Activated T-cell treated with anti-CD3 and anti-CD28 coated beads for 1 hour (primary cell): ENCODE data around the gene HACL1.

Source experiments
- DNase-seq: peaks from one replicate; pipeline ENCODE4 v3.0.0-alpha.2; 2020; ENCODE audit warnings: low read depth

HACL1 gene

GRCh38 chr3:15601399-15602145 is at the start of gene HACL1, which contains the start of gene BTD:
HACL1 (minus strand) TSS chr3:15601569; CDS start chr3:15601463, 106 bp downstream.
BTD (plus strand) TSS chr3:15601745; CDS start chr3:15635440, 33,695 bp downstream.
- DNase-seq, result peak; percentile 98

DNA sequence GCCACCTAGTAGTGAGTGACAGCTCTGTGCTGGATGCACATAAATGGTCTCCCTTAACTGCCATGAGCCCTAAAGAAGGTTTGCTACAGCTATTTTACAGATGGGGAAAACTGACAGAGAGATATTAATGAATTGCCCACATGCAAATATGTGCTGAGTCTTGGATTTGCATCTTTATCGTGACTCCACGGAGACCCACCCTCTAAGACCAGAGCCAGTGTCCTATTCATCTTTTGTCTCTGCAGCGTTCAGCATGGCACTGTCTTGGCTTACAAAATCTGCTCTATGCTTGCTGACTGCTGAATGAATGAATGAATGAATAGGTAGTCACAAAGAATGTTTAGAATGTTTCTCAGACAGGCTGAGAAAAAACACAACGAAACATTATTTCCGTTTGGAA is 48.5 kb upstream of the HACL1 start:
- no peak for DNase-seq

DNA sequence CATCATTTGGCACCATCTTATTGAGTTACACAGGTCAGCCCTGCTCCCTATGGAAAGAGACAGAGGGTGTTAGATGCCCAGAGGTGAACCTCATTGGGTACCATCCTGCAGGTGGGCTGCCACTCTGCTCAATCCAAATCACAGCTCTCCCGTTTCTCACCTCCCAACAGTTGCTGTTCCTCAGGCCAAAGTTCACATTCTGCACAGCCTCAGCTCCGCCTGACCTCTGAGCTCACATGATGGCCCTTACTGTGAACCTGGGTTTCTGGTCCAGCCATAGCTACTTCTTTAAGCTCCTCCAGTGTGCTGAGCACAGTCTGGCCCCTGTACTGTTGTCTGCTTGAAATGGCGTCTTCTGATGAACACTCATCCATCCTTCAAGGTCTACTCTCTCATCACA is 48.0 kb upstream of the HACL1 start:
- DNase-seq, result no peak

GRCh38 chr3:15647611-15648167 is 46.3 kb upstream of the HACL1 start:
- peak; percentile 16 for DNase-seq

DNA sequence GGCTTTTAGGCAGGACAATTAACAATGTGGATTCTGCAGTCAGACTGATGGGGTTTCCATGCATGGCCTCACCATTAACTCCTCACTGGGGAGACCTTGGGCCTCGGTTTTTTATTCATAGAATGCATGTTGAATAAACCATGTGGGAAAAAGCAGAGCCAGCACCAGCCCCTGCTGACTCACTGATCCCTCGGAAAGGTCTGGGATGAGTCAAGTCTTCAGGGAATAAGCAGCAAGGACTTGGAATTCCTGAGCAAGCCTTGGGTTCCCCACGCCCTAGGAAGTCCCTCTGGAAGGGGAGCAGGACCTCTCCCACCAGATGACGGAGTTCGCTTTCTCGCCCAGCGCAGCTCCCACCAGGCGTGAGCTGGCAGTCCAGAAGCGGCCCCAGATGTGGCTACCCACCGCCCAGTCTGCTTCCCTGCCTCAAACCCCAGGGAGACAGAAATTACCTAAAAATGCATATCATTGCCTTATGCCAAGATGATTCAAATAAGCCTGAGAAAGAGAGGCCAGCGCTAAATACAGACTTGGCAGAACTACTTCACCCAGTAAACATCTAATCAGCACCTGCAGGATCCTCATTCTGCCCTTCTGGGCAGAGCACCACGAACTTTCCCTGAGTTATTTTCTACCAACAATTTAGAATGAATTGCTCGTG is 45.6 kb upstream of the HACL1 start:
- DNase-seq, result no peak

DNA sequence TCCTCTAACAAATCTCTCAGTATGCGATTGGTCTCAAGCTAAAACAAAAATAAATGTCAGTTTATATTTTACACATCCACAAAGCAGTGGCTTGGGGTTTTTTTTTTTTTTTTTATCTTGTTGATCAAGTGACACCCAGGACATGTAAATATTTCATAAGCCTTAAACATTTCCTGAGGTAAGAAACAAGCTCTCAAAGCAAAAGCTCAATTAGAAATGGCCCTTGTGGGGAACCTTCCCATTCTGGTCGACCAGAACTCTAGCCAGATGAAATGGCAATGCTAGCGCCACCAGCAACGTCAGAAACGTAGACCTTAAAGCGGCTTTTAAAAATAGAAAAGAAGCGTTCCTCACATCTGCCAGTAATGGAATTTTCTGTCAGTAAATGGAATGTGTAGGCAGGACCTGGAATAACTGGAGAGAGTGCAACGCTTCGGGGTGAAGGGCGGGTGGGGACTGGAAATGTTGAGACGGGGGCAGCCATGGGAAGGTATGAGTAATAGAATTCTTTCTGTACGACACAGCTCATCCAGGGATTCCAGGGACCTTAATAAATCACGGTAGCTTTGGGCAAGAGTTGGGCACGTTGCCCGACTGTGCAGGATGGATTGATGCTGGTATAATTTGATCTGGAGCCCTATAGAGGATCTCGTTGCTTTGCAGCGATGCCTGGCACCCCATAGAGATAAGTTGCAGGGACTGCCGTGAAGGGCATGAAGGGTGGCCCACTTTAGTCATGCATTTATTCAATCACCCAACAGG is 44.6 kb upstream of the HACL1 start:
- DNase-seq, result no peak

- DNase-seq, result no peak
Observed at GRCh38 chr3:15645246-15645645, 43.9 kb upstream of the HACL1 start.

GRCh38 chr3:15638891-15639262 is 37.5 kb upstream of the HACL1 start:
- no peak for DNase-seq

DNA sequence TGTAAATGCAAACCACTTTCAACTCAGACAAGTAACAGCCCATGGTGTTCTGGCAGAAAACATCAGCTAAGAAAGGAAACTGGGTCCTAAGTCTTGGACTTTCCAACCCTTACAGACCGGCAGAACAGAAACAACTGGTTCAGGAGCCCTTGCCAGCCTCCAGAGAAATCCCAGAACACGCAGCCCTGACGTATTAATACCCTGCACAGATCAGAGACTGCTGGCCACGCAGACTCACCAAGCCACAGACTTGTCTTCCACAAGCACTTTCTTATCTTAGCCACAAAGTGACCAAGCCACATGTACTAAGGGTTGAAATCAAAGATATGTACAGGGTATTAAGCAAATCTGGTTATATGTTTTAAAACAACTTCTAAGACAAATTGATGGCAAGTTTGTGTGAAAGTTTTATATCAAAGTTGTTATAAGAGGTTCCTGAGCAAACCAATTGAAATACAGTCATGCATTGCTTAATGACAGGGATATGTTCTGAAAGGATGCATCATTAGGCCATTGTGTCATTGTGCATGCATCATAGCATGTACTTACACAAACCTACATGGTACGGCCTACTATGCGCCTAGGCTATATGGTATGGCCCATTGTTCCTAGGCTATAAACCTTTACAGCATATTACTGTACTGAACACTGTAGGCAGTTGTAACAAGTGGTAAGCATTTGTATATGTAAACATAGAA is 37.0 kb upstream of the HACL1 start:
- no peak for DNase-seq

GRCh38 chr3:15637131-15637951 is 36.0 kb upstream of the HACL1 start:
- no peak for DNase-seq

- DNase-seq, result no peak
Observed at GRCh38 chr3:15636028-15636709, 34.8 kb upstream of the HACL1 start.

GRCh38 chr3:15635121-15635661 is 33.8 kb upstream of the HACL1 start:
- DNase-seq, result no peak

DNA sequence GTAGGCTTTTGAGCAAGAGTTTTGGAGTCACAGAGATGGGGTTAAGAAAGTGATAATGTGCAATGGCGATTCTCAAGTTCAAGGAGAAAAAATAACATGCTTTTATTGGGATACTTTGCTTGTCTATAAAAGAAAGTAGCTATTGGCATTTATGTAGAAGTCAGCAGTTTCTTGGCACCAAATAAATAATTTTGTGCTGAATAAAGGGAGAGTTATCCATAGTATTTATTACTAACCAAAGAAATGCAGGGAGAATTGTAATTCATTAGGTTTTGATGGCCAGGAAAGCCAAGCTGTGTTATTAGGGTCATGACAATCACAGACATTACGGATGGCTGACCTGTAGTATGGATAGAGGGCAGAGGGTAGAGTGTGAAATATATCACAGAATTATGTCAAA is 33.3 kb upstream of the HACL1 start:
- no peak for DNase-seq

- DNase-seq, result no peak
Observed at GRCh38 chr3:15633766-15634598, 32.6 kb upstream of the HACL1 start.

- no peak for DNase-seq
Observed at GRCh38 chr3:15633159-15633558, 31.8 kb upstream of the HACL1 start.

GRCh38 chr3:15632212-15632580 is 30.8 kb upstream of the HACL1 start:
- DNase-seq, result no peak

- DNase-seq, result no peak
Observed at GRCh38 chr3:15631426-15632211, 30.2 kb upstream of the HACL1 start.

DNA sequence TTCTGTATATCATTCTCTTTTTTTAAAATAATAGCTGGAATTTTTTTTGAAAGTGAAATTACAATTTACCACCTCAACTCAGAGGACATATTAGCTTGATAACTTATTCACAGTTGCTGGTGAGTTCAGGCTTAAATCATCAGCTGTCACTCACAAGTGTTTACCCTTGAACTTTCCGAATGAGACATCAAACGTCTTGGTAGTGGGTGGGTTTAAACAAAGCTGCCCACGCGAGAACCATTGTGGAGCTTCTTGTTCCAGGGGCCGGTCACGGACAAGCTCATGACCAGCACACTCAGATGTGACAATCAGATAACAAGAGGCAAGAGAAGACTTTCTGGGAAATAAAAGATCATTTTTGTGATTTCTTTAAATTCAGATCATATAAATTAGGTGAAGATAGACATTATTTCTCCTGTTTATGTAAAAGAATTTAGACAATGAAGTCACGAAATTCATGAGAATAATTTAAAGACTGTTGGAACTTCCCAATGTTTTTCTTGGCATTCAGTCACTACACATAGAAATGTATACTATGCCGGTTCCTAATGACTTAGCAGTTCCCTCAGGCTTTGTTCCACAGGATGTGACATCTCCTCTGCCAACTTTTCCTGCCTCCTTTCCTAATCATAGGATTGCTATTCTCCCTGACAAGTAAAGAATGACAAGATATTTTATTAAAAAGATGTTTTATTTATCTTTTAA is 29.4 kb upstream of the HACL1 start:
- DNase-seq, result no peak
